Measurements from ENCODE around the gene ADCY7.

GRCh38 chr16:50304467-50305440, 38.4 kb downstream of the ADCY7 start:
- TF ChIP-seq CTCF (IDR thresholded peaks at IDR 0.05; ENCODE audit: low read depth, low read length) (no peak), MAX (IDR thresholded peaks at IDR 0.05; ENCODE audit: low read depth, low read length) (no peak)
